Neural cell (in vitro differentiated cells): ENCODE results near the gene ALG3.

Experiments used
- EZH2 ChIP-seq: fragments of 200-600, 300-800 bp; shearing (Covaris generic), sonication (generic); IDR thresholded peaks from 2 replicates; pipeline ENCODE4 v1.6.1; 2014; ENCODE audit warnings: antibody characterized with exemption, low read length, borderline replicate concordance, mild to moderate bottlenecking; ENCODE audit not compliant: insufficient read depth, poor library complexity, severe bottlenecking
- TAF1 ChIP-seq: IDR thresholded peaks from 2 replicates; pipeline ENCODE4 v1.6.1; 2012; ENCODE audit warnings: low read depth

GRCh38 chr3:184192889-184193288 lies 55.9 kb downstream of the ALG3 start:
- no peak for TF ChIP-seq TAF1
- TF ChIP-seq EZH2 = no peak
